ENCODE results near the gene SRSF10.
"Not testable (repeated sequence)": the region's sequence is repeated elsewhere in the genome, so short reads cannot be mapped to it uniquely, and the experiment has no call there.

Gene SRSF10

DNA sequence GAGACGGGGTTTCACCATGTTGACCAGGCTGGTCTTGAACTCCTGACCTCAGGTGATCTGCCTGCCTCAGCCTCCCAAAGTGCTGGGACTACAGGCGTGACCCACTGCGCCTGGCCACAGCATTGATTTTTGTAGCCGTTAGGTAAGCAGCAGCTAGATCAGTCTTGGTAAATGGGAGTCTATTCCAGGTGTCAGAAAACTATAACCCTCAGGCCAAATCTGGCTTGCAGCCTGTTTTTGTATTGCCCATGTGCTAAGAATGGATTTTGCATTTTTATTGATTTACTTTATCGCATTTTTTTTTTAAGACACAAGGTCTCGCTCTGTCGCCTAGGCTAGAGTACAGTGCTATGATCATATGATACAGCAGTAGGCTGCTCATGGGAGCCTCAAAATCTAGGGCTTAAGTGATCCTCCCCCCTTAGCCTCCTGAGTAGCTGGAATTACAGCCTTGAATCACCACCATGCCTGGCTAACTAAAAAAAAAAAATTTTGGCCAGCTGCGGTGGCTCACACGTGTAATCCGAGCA, 16.6 kb upstream of the SRSF10 start:
- DNase-seq = no peak

DNA sequence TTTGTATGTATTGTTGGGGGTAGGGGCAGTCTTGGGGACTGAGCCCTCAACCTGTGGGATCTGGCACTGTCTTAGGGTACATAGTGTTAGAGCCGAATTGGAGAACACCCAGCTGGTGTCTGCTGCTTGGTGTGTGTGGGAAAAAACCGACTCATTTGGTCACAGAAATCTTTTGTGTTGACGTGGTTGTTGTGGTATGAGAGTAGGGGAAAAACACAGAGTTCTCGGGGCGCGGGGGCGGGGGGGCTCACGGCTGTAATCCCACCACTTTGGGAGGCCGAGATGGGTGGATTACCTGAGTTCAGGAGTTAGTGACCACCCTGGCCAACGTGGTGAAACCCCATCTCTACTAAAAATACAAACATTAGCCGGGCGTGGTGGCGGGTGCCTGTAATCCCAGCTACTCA, 15.3 kb upstream of the SRSF10 start:
- no peak for DNase-seq

DNA sequence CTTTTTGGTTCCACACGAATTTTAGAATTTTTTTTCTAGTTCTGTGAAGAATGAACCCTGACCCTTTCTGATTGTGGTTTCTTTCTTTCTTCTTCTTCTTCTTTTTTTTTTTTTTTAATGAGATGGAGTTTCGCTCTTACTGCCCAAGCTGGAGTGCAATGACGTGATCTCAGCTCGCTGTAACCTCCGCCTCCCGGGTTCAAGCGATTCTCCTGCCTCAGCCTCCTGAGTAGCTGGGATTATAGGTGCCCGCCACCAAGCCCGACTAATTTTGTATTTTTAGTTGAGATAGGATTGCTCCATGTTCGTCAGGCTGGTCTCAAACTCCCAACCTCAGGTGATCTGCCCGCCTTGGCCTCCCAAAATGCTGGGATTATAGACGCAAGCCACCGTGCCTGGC, 11.9 kb upstream of the SRSF10 start:
- DNase-seq = not testable (repeated sequence)

DNA sequence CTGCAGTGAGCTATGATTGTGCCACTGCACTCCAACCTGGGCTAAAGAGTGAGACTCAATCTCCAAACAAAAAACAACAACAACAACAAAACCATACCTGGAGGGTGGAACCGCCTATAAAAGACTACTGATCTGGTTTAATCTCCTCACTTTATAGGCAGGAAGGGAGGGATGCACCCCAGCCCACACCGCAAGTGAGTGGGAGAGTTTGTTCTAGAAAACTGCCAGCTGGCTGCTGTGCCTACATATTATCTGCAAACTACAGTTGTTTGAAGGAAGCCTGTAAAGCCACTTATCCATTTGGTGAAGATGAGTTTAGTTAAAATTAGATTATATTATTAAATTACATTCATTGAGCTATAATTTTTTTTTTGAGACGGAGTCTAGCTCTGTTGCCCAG, 9.1 kb upstream of the SRSF10 start:
- DNase-seq = no peak

DNA sequence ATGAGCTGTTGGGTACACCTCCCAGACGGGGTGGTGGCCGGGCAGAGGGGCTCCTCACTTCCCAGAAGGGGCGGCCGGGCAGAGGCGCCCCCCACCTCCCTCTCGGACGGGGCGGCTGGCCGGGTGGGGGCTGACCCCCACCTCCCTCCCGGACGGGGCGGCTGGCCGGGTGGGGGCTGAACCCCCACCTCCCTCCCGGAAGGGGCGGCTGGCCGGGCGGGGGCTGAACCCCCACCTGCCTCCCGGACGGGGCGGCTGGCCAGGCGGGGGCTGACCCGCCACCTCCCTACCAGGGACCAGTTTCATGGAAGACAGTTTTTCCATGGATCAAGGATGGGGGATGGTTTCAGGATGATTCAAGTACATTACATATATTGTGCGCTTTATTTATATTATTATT, 6.9 kb upstream of the SRSF10 start:
- DNase-seq = not testable (repeated sequence)

DNA sequence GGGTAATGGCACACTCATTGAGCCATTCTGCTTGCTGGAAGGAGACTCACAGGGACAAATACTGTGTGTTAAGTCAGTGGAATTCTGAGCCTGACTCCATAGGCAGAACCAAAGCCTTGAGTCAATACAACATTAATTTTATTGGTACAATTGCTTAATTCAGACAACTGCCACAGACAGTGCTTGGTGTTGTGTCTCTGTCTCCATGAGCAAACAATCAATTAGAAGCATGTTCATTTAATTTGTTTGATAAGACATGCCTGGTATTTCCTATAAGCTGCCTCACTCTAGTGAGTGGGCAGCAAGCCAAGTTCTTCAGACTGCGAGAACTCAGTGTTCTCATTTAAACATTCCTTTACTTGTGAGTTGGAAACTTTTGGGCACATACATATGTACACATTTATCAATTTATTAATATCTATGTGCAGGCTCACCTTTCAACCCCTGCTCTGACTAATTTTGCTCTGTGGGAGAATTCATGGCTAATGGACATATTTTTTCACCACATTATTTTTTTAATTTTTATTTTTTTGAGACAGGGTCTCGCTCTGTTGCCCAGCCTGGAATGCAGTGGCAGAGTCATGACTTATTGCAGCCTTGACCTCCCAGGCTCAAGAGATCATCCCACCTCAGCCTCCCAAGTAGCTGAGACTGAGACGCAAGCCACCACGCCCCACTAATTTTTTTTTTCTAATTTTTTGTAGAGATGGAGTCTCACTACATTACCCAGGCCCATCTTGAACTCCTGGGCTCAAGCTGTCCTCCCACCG, 4.5 kb upstream of the SRSF10 start:
- no peak for DNase-seq

DNA sequence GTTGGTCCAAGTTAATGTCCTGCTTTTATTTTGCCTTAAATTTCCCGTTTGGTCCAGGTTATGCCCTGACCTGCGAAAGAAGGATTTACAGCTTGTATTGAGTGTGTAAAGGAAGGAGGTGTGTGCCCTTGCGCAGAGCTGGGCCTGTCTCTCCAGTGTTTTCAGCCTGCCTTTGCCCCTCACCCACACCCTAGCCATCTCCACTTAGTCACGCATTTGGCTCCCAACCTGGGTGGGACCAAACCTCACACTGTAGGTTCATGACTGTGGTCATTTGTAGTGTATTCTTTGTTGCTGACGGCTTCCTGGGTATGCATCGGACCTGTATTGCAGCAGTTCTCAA, 572 bp upstream of the SRSF10 start:
- DNase-seq = peak; percentile 5

DNA sequence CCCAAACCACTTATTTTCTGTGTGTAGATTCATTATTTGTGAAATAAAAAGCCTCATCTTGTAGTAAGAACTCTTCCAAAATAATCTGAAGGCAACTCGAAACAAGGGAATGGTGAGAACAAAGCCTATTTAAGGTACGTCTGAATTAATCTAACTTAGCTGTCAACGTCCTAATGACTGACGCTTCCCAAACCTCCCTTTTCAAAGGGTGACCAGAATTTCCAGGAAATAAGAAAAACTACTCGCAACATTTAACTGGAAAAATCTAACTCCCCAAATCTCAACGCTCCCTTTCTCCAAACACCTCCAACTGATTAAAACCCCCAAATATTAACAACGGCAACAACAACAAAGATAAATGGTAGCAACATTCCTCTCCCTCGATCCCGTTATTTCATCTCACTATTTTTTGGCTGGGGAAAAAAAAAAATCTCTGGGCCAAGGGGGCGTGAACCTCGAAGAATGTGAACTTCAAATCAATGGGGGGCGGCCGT, 693 bp downstream of the SRSF10 start:
- no peak for DNase-seq

DNA sequence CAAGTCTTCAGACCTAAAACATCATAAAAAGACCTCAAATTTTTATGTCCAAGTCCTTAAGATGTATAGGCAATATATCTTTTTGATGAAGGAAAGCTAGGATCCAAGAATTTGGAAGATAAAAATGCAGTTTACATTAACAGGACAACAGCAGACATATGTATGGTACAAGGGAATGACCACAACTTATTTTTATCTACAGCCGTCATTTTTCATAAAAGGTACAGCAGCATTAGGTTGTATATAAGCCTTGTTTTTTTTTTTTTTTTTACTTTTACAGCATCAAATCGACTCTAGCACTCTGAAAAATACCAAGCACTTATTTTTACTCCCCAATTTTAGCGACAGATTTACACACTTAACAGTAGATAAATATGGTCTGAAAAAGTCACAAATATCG, 1.3 kb downstream of the SRSF10 start:
- no peak for DNase-seq

DNA sequence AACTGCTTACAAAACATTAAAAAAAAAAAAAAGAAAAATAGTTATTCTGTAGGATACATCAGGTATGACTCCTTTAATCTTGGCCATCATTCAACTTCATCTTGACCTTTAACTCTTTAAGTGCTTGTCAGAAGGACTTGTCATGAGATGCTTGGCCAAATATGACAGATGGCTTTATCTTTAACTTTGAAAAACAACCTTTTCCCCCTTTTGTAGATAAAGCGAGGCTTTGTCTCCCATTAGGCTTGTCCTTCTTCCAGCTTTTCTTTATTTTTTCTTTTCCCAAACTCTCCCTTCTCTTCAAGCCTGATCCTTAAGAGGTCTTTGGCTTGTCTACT, 2.3 kb downstream of the SRSF10 start:
- DNase-seq = no peak

DNA sequence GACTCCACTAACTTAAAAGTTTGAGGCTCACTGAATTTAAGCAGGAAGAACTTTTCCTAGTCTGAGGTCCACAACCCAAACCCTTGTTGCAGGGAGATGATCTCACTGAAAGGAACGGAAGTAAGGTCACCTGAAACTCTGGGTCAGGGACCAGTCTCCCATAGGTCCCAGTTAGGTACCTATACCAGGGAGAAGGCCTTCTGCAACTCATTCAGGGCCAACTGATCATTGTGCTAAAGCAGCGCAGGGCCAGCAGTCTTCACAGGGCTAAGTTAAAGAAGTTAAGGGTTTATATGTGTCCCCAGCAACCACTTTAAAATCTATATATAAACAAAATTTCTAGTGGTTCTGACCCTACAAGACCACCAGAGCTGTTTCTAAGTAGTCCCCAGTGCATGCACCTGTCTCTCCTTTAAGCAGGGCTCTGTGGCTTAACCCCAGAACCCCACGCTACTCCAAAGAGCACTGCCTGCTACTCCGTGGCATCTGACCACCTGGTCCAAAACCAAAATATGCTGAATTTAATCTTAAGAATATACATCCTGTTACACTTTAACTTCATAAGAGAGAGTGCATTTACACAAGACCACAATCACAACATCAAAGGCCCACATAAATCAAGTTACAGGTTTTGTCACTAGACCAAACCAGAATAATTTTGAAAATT, 2.8 kb downstream of the SRSF10 start:
- no peak for DNase-seq

DNA sequence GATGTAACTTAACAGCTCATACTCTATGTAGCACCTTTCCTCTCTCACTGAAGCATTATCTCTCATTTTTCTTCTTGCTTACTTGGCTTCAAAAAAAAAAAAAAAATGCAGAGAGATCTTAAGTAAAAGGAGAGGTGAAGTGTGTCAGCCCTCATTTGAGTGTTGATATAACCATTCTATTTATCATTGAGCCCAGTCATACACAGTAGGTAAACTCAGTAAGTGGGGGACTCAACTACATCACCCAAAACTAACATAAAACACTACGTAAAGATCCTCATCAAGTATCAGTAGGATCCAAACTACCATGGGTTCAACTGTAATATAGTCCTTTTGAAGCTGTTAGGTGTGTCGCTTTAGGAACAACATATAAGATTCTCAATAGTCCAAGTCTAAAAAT, 12.3 kb downstream of the SRSF10 start:
- DNase-seq = no peak

DNA sequence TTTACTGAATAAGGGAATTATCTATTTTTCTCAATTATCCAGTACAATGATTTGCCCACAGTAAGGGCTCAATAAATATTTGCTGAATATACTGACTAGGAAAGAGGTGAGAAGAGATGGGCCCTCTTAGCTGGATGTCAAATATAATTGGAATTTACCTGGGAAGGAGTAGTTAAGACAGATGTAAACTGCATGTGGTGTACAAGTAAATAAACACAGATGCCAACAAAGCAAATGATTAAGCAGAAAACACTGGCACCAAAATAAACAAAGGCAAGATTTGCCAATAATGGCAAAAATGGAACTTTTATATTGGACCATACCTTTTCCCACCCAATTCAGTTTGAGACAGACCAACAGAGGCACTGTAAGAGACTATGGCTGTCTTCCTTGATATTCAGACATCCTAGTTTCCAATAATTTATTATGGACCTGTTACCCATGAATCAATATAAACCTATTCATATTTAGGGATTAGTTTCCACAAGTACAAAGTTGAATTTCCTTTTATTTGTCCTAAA, 13.1 kb downstream of the SRSF10 start:
- DNase-seq = no peak

DNA sequence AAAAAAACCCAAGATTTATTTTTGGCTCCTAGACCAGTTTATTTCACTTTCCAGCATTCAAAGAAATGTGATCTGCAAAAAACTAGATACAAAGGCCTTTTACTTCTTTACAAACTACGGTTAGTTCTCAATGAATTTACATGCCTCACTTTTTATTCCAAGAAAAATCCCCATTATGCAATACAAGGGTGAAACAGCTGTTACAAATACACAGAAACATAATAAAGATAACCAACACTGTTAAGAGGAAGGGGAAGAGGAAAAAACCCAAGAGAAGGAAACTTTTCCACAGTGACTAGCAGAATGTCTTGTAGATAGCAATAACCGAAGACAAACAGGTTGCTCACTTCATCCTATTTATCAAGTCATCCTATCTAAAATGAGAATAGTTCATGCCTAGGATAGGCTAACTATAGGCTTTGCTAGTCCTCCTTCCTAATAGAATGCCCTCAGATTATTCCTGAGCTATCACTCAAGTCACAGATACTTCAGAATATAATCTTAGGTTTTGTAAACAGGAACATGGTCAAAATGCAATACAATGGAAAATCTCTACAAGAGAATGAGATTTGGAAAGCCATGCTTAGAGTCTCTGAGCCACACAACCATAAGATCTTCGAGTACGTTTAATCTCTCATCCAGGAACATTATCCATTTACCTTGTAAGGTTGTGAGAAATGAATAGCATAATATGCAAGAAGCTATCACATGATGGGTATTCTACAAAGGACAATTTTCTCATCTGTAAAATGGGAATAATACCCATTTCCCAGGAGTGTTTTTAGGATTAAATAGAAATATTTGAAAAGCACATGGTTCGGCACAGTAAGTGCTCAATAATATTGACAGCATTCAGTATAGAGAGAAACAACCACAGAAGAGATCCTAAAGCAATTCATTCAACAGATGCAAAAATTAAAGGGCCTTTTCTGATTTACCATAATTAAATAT, 15.1 kb downstream of the SRSF10 start:
- peak; percentile 88 for DNase-seq

DNA sequence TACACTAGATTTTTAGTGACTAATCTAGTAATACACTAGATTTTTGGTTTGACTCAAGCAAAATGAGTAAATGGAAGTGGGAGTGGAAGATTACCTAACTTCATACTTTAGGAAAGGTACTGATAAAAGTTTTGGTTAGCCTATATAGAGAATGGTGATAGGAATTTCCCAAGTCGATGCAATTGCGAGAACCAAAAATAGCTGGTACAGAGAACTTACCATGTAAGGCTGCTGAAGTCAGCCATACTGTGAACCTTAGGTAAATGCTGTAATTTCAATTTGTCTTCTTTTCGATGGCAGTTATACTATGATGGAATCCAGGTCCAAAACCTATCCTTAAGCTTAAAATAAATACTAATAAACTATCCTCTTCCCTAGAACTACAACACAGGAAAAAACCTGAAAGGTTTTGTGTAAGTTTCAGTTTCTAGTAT, 15.9 kb downstream of the SRSF10 start:
- peak; percentile 43 for DNase-seq

DNA sequence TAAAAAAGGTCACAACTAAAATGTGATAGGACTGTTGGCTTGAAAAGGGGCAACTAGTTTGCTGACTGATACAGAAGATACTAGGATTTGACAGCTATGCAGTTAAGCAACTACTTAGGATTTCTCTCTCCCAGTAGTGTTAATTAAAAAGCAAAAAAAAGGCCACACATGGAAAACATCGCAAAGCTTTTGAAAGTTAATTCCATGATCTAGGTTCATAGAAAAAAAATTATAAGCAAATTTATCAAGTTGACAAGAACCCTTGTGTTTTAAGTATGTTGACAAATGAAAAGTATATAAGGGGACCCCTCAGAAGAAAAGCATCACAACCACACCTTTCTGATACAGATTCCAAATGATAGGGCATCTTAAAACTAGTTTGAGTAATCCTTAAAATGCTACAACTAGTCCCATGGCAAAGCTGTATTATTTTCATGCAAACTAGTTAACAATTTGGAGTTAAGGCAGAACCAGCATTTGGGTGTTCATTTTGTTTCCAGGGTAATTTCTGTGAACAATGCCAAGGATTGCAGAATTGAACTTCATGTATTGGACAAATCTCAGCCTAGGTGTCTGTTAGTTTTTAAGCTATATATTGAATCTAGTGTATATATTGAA, 16.4 kb downstream of the SRSF10 start:
- no peak for DNase-seq

DNA sequence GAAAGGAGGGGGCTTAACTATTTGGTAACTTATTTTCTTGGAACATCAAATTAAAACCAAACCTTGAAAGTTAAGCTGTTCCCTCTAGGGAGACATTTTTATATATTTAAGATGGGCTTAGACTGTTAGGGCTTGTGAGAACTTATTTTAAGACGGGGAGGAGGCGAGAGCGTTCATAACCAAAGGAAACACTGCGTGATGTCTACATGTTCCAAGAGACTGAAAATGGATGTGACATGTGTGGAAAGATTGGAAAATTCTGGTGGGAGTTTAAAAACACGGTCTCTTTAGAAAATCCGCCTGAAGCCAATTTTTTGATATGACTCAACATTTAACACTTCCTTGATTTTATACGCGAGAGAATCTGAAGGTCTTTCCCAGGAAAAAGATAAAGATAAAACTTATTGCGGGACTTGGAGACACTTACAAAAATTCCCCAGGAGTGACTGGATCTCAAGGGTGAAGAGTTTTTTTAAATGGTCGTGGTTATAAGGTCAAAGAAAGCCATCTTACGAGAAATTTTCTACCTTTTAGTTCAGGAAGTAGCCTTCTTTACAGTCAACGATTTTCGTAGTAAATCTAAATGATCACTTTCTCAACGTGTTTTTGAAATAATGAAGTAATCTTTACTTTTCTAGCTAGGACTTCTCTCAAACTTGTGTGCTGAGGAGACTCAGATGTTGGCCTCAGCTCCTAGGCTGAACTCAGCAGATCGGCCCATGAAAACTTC, 19.7 kb downstream of the SRSF10 start:
- peak; percentile 85 for DNase-seq

DNA sequence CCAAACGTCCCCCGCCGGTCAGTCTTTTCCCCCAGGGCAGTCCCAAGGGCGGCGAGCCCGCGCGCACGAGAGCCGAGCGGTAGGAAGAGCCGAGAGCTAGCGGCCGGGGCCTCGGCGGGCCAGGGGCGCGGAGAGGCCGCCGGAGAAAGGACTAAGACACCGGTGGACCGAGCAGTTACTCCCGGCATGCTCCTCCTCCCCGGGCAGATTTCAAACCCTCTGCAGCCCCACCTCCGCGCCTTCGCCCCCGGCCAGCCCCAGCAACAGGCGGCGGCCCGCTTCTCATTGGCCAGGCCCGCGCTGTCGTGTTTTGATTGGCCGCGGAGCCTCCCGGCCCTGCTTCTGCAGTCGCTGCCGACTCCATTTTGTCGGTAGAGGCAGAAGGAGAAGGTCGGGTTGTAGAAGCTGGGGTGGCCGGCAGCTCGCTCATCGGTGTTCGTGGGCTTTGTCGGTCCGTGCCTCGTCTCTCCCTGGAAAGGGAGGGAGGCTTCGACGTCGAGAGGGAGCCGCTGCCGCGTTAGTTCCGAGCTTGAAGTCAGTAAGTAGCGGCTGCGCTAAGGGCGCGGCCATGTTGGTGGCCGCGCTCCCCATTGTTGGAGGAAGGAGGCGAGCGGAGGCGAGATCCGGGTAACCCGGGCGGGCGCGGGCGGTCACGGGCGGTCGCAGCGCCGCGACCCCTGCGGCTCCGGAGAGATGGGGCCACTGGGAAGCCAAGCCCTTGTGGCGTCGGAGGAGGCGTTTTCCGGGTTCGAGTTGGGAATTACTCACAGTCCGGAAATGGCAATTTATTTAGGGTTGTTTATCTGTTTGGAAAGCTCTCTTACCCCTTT, 20.5 kb downstream of the SRSF10 start, which contains the start of gene PNRC2:
Gene PNRC2, plus strand, starts transcription at position 368 of the 830 bp plus-strand sequence. CDS start 1,630 bp downstream, outside the sequence.
- DNase-seq = peak; percentile 98

DNA sequence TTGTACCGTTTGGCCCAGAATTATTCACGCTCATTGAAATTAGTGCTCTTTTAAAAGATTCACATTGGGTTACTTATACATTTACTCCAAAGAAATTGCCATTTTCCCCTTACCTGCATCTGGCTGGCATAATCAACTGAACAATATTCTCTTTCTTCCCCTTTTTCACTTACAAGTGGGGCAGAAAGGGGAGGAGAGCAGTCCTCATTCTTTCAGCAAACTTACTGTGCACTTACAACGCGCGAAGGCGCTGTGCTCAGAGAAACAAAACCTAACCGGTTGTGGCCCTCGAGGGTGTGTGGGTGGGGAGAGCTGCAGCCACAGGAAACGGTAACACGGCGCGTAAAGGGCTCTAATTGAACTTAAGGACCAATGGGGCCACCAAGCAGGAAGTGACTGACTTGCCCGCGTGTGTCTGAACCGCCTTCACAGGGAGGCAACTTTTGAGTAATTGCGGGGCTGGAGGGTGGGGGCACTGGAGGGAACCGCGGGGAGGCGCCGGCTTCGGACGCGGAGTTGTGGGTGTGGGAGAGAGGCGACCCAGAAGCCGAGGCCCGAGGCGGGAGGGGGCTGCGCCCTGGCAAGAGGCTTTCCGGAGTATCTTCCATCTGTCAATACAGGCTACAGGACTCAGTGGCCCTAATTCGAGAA, 21.2 kb downstream of the SRSF10 start:
- DNase-seq = peak; percentile 100

Data from inflammatory macrophage treated with lipopolysaccharide for 4 hours (primary cell).